ENCODE data around the gene KDELR3. TPM values are rescaled to one million over a fixed set of nuclear protein-coding genes. Genes with fewer than 3 reads are reported as not detected.
A peak's percentile ranks its signal among the peaks of the same experiment; 100 is the strongest.

Gene KDELR3
- polyA plus RNA-seq, 1 donor from 2014 or later: not detected

DNA sequence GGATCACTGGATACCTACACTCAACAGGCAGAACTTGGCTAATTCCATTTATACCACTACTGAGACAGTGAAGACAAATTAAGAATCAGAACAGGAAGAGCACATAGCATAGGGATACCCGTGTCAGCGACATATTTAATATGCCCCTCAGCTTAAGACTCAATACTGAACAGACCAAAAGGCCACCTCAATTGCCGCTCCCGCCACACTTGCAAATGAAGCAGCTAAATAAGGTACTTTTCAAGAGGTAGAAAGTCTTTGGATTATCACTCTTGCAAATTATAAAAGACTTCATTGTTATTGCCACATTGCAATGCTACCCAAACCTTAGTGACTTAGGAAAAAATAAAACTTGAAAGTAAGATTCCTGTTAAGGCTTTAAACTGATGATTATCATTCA, 35.1 kb downstream of the KDELR3 start:
- Histone ChIP-seq H3F3A (ENCODE audit: insufficient read depth, low read length, poor library complexity, severe bottlenecking) (peaks cover 7% of the 10 kb centered on the region), H3K36me3 (ENCODE audit: insufficient read depth, low read length) (no peaks in the 10 kb centered on the region)

DNA sequence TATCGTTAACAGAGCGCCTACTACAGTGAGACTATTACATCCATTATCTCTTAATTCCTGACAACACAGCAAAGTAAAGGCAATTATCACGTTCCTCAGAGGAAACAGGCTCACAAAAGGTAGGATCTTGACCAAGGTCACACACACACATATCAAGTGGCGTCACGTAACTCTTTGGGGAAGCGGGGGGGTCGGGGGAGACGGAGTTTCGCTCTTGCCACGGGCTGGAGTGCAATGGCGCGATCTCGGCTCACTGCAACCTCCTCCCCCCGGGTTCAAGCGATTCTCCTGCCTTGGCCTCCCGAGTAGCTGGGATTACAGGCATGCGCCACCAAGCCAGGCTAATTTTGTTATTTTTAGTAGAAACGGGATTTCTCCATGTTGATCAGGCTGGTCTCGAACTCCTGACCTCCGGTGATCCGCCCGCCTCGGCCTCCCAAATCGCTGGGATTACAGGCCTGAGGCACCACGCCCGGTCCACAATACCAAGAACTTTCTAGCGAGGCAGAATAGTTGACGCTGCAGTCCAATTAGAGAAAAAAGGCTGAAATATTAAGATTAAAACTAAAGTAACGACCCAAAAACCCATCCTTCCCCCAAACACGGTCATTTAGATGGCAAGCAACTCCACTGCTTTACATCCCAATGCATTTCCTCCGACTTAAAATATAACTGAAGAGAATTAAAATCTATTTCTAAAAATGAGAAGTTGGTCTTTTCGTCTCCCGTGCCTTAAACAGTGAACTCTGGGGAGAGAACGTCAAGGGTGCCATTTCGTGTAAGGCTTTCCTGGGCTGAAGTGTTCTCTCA, 37.0 kb downstream of the KDELR3 start:
- Histone ChIP-seq H3K4me2 (ENCODE audit: low read length) (peak overlapping the region; percentile 98), H4K20me1 (ENCODE audit: insufficient read depth) (peaks cover 37% of the 10 kb centered on the region), H3K4me3 (ENCODE audit: low read length) (peak overlapping the region; percentile 91), H2AFZ (ENCODE audit: low read depth, low read length) (no peak overlapping the region), H3K9ac (ENCODE audit: low read length) (peak overlapping the region; percentile 100), H3K79me2 (replicated peaks; ENCODE audit: insufficient read depth, low read length) (peaks cover 54% of the 10 kb centered on the region), H3K27me3 (ENCODE audit: insufficient read depth, low read depth, low read length) (no peaks in the 10 kb centered on the region), H3K9me2 (ENCODE audit: insufficient read depth, low read length) (no peaks in the 10 kb centered on the region), H3K9me3 (ENCODE audit: low read length) (no peaks in the 10 kb centered on the region), H3K27ac (ENCODE audit: low read length) (peak overlapping the region; percentile 99), H3K36me3 (ENCODE audit: insufficient read depth, low read length) (no peaks in the 10 kb centered on the region), H3F3A (ENCODE audit: insufficient read depth, low read length, poor library complexity, severe bottlenecking) (peaks cover 7% of the 10 kb centered on the region)
- no peak for TF ChIP-seq TAF1 (IDR thresholded peaks at IDR 0.05; ENCODE audit: low read depth)
- TF ChIP-seq MXI1 (conservative IDR thresholded peaks at IDR 0.05; ENCODE audit: poor library complexity, severe bottlenecking): peak; percentile 33

More for the DNA sequence above, 35.1 kb downstream of the KDELR3 start:
- no peaks in the 10 kb centered on the region for H3K9me3 ChIP-seq (ENCODE audit: low read length)
- H3K4me2 ChIP-seq (ENCODE audit: low read length): peak overlapping the region; percentile 98
- no peak overlapping the region for H3K27ac ChIP-seq (ENCODE audit: low read length)
- H3K9ac ChIP-seq (ENCODE audit: low read length): peak overlapping the region; percentile 1
- peak overlapping the region; percentile 91 for H3K4me3 ChIP-seq (ENCODE audit: low read length)
- H2AFZ ChIP-seq (ENCODE audit: low read depth, low read length): no peak overlapping the region
- no peaks in the 10 kb centered on the region for H3K27me3 ChIP-seq (ENCODE audit: insufficient read depth, low read depth, low read length)
- H3K79me2 ChIP-seq (replicated peaks; ENCODE audit: insufficient read depth, low read length): peaks cover 71% of the 10 kb centered on the region
- TF ChIP-seq, protein P1, sequence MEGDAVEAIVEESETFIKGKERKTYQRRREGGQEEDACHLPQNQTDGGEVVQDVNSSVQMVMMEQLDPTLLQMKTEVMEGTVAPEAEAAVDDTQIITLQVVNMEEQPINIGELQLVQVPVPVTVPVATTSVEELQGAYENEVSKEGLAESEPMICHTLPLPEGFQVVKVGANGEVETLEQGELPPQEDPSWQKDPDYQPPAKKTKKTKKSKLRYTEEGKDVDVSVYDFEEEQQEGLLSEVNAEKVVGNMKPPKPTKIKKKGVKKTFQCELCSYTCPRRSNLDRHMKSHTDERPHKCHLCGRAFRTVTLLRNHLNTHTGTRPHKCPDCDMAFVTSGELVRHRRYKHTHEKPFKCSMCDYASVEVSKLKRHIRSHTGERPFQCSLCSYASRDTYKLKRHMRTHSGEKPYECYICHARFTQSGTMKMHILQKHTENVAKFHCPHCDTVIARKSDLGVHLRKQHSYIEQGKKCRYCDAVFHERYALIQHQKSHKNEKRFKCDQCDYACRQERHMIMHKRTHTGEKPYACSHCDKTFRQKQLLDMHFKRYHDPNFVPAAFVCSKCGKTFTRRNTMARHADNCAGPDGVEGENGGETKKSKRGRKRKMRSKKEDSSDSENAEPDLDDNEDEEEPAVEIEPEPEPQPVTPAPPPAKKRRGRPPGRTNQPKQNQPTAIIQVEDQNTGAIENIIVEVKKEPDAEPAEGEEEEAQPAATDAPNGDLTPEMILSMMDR (IDR thresholded peaks at IDR 0.05; ENCODE audit: poor library complexity, severe bottlenecking): no peak
- no peak for TF ChIP-seq POLR2AphosphoS5 (IDR thresholded peaks at IDR 0.05)
- no peak for TF ChIP-seq MXI1 (conservative IDR thresholded peaks at IDR 0.05; ENCODE audit: poor library complexity, severe bottlenecking)
- TF ChIP-seq, protein P2, sequence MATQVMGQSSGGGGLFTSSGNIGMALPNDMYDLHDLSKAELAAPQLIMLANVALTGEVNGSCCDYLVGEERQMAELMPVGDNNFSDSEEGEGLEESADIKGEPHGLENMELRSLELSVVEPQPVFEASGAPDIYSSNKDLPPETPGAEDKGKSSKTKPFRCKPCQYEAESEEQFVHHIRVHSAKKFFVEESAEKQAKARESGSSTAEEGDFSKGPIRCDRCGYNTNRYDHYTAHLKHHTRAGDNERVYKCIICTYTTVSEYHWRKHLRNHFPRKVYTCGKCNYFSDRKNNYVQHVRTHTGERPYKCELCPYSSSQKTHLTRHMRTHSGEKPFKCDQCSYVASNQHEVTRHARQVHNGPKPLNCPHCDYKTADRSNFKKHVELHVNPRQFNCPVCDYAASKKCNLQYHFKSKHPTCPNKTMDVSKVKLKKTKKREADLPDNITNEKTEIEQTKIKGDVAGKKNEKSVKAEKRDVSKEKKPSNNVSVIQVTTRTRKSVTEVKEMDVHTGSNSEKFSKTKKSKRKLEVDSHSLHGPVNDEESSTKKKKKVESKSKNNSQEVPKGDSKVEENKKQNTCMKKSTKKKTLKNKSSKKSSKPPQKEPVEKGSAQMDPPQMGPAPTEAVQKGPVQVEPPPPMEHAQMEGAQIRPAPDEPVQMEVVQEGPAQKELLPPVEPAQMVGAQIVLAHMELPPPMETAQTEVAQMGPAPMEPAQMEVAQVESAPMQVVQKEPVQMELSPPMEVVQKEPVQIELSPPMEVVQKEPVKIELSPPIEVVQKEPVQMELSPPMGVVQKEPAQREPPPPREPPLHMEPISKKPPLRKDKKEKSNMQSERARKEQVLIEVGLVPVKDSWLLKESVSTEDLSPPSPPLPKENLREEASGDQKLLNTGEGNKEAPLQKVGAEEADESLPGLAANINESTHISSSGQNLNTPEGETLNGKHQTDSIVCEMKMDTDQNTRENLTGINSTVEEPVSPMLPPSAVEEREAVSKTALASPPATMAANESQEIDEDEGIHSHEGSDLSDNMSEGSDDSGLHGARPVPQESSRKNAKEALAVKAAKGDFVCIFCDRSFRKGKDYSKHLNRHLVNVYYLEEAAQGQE (IDR thresholded peaks at IDR 0.05; ENCODE audit: borderline replicate concordance): no peak
- no peak for TF ChIP-seq TAF1 (IDR thresholded peaks at IDR 0.05; ENCODE audit: low read depth)
- no peak for TF ChIP-seq EP300 (conservative IDR thresholded peaks at IDR 0.05; ENCODE audit: poor library complexity, severe bottlenecking)
- TF ChIP-seq RAD21 (conservative IDR thresholded peaks at IDR 0.05): no peak
- TF ChIP-seq EZH2 (IDR thresholded peaks at IDR 0.05; ENCODE audit: borderline replicate concordance, insufficient read depth, low read length, poor library complexity, severe bottlenecking): no peak
- no peak for TF ChIP-seq SMC3 (conservative IDR thresholded peaks at IDR 0.05; ENCODE audit: poor library complexity)
- H4K20me1 ChIP-seq (ENCODE audit: insufficient read depth): peaks cover 37% of the 10 kb centered on the region
- no peaks in the 10 kb centered on the region for H3K9me2 ChIP-seq (ENCODE audit: insufficient read depth, low read length)
